SK-MEL-5 (cell line): ENCODE measurements around the gene EVA1C. TPM values are rescaled to one million over a fixed set of nuclear protein-coding genes. Genes with fewer than 3 reads are reported as not detected.
"Not testable (repeated sequence)": the region's sequence is repeated elsewhere in the genome, so short reads cannot be mapped to it uniquely, and the experiment has no call there.

ENCODE experiments used
- DNase-seq: peaks from one replicate; pipeline ENCODE4 v3.0.0-alpha.2; 2016; ENCODE audit warnings: low read depth, low spot score
- in situ Hi-C: cut with HindIII; loops from 2 replicates; pipeline ENCODE4 v1.10.0; 2016; ENCODE audit warnings: low sequenced_read_pairs, high pct_unique_total_duplicates, low pct_unique_long_range_greater_than_20kb
- total RNA-seq: library from RNA; depleted of rRNA; stranded (reverse); fragments of >200 nt; shearing (Covaris generic); gene quantifications from 2 replicates; pipeline ENCODE4 v1.2.3, GENCODE V29; 2014

Gene EVA1C
- total RNA-seq, 1 experiment from 2014 or later: 5.0 TPM

- in situ Hi-C loops: no loop called here
- no peak for DNase-seq
These were observed 32.6 kb downstream of the EVA1C start for GRCh38 chr21:32445101-32445500.

- DNase-seq, in situ Hi-C loops: not testable (repeated sequence)
These were observed 33.9 kb downstream of the EVA1C start for GRCh38 chr21:32446440-32446839.

GRCh38 chr21:32447224-32447623 lies 34.7 kb downstream of the EVA1C start:
- no peak for DNase-seq
- in situ Hi-C loops: no loop called here

GRCh38 chr21:32448803-32449594 lies 36.5 kb downstream of the EVA1C start:
- DNase-seq: peak; percentile 11
- in situ Hi-C loops: no loop called here

- in situ Hi-C loops, DNase-seq: not testable (repeated sequence)
These were observed 38.6 kb downstream of the EVA1C start for GRCh38 chr21:32450881-32451701.

- in situ Hi-C loops, DNase-seq: not testable (repeated sequence)
These were observed 39.7 kb downstream of the EVA1C start for GRCh38 chr21:32452191-32452590.

- DNase-seq: no peak
- in situ Hi-C loops: no loop called here
These were observed 40.1 kb downstream of the EVA1C start for GRCh38 chr21:32452641-32453040.

GRCh38 chr21:32455548-32455947 lies 43.0 kb downstream of the EVA1C start:
- in situ Hi-C loops: no loop called here

GRCh38 chr21:32456497-32456918 lies 44.0 kb downstream of the EVA1C start:
- no peak for DNase-seq
- in situ Hi-C loops: no loop called here

More at GRCh38 chr21:32455548-32455947, 43.0 kb downstream of the EVA1C start:
- no peak for DNase-seq

GRCh38 chr21:32457360-32457840 lies 44.9 kb downstream of the EVA1C start:
- DNase-seq: peak; percentile 48
- in situ Hi-C loops: no loop called here

- no peak for DNase-seq
- in situ Hi-C loops: no loop called here
These were observed 45.5 kb downstream of the EVA1C start for GRCh38 chr21:32457962-32458361.

GRCh38 chr21:32459972-32460371 lies 47.5 kb downstream of the EVA1C start:
- DNase-seq: no peak
- in situ Hi-C loops: no loop called here

- in situ Hi-C loops: no loop called here
These were observed 49.0 kb downstream of the EVA1C start for GRCh38 chr21:32461503-32461902.

GRCh38 chr21:32462564-32462963 lies 50.1 kb downstream of the EVA1C start:
- in situ Hi-C loops: not testable (repeated sequence)

More at GRCh38 chr21:32461503-32461902, 49.0 kb downstream of the EVA1C start:
- no peak for DNase-seq

GRCh38 chr21:32463367-32463766 lies 50.9 kb downstream of the EVA1C start:
- peak; percentile 82 for DNase-seq
- in situ Hi-C loops: no loop called here

More at GRCh38 chr21:32462564-32462963, 50.1 kb downstream of the EVA1C start:
- not testable (repeated sequence) for DNase-seq

- in situ Hi-C loops: no loop called here
- peak; percentile 85 for DNase-seq
These were observed 51.4 kb downstream of the EVA1C start for GRCh38 chr21:32463889-32464300.

GRCh38 chr21:32467291-32467690 lies 54.8 kb downstream of the EVA1C start:
- DNase-seq: no peak
- in situ Hi-C loops: no loop called here

GRCh38 chr21:32468681-32469111 lies 56.2 kb downstream of the EVA1C start:
- DNase-seq: no peak
- in situ Hi-C loops: no loop called here
